OCI-LY3 (cell line): ENCODE measurements around the gene FTO.

Source experiments
- H2AFZ ChIP-seq: fragments of 200-600, 300-600 bp; shearing (Covaris generic); 2 replicates; pipeline ENCODE4 v1.6.0; 2014; ENCODE audit warnings: antibody characterized with exemption, low read depth, low read length
- H3K27ac ChIP-seq: fragments of 200-600, 300-600 bp; sonication (generic); 2 replicates; pipeline ENCODE4 v1.5.1; 2014; ENCODE audit warnings: mild to moderate bottlenecking, low read length, moderate library complexity, mixed read lengths
- H3K27me3 ChIP-seq: fragments of 200-600, 300-600 bp; sonication (generic); 2 replicates; pipeline ENCODE4 v1.6.1; 2014; ENCODE audit warnings: low read depth, low read length, mixed read lengths
- H3K36me3 ChIP-seq: fragments of 200-600, 300-600 bp; sonication (generic); replicated peaks from 2 replicates; pipeline ENCODE3; 2014; ENCODE audit warnings: low read depth, low read length, mixed read lengths
- H3K4me1 ChIP-seq: fragments of 300-600, 200-600 bp; sonication (generic); 2 replicates; pipeline ENCODE4 v1.6.1; 2014; ENCODE audit warnings: low read length, mixed read lengths
- H3K4me2 ChIP-seq: fragments of 200-600, 300-600 bp; sonication (generic); 2 replicates; pipeline ENCODE4 v1.6.1; 2014; ENCODE audit warnings: low read length, mixed read lengths
- H3K4me3 ChIP-seq: fragments of 300-600, 200-600 bp; sonication (generic); 2 replicates; pipeline ENCODE4 v1.5.1; 2014; ENCODE audit warnings: antibody characterized with exemption, mild to moderate bottlenecking, low read length, moderate library complexity
- H3K79me2 ChIP-seq: fragments of 300-600, 200-600 bp; shearing (Covaris generic); 2 replicates; pipeline ENCODE4 v1.6.1; 2014; ENCODE audit warnings: mild to moderate bottlenecking, low read length, mixed read lengths
- H3K9ac ChIP-seq: fragments of 300-600, 200-600 bp; shearing (Covaris generic); 2 replicates; pipeline ENCODE4 v1.6.0; 2014; ENCODE audit warnings: mild to moderate bottlenecking, low read length, moderate library complexity
- H3K9me3 ChIP-seq: fragments of 200-600, 300-600 bp; shearing (Covaris generic); 2 replicates; pipeline ENCODE4 v1.6.1; 2014; ENCODE audit warnings: low read length, mixed read lengths; ENCODE audit not compliant: insufficient read depth
- H4K20me1 ChIP-seq: fragments of 200-600, 300-600 bp; sonication (generic); 2 replicates; pipeline ENCODE4 v1.6.1; 2016; ENCODE audit warnings: low read length, mixed read lengths; ENCODE audit not compliant: insufficient read depth
- CTCF ChIP-seq: fragments of 200-600, 300-600 bp; sonication (generic); IDR thresholded peaks from 2 replicates; pipeline ENCODE4 v1.5.1; 2014; ENCODE audit warnings: antibody characterized with exemption, low read length, low read depth
- EZH2phosphoT487 ChIP-seq: fragments of 200-600 bp; shearing (Covaris generic); IDR thresholded peaks from 2 replicates; pipeline ENCODE4 v1.6.1; 2018; ENCODE audit warnings: antibody characterized with exemption, mixed run types, low read depth

The FTO gene

GRCh38 chr16:54030451-54030850, 326.5 kb downstream of the FTO start:
- H3K9me3 ChIP-seq = peaks cover 11% of the 10 kb centered on the region
- no peak overlapping the region for H3K4me2 ChIP-seq
- H3K4me3 ChIP-seq = no peak overlapping the region
- H3K27ac ChIP-seq = no peak overlapping the region
- no peaks in the 10 kb centered on the region for H3K79me2 ChIP-seq
- no peaks in the 10 kb centered on the region for H3K27me3 ChIP-seq
- no peaks in the 10 kb centered on the region for H4K20me1 ChIP-seq
- H3K36me3 ChIP-seq = peaks cover 3% of the 10 kb centered on the region
- no peaks in the 10 kb centered on the region for H3K4me1 ChIP-seq
- no peak overlapping the region for H2AFZ ChIP-seq
- TF ChIP-seq CTCF (no peak), EZH2phosphoT487 (no peak)
- no peak overlapping the region for H3K9ac ChIP-seq

GRCh38 chr16:54031107-54031760, 327.3 kb downstream of the FTO start:
- Histone ChIP-seq H3K4me2 (no peak overlapping the region), H3K36me3 (peaks cover 3% of the 10 kb centered on the region), H3K4me1 (no peaks in the 10 kb centered on the region), H3K79me2 (no peaks in the 10 kb centered on the region), H2AFZ (no peak overlapping the region), H3K27ac (no peak overlapping the region), H3K4me3 (no peak overlapping the region), H3K27me3 (no peaks in the 10 kb centered on the region), H3K9ac (no peak overlapping the region), H4K20me1 (no peaks in the 10 kb centered on the region), H3K9me3 (peaks cover 11% of the 10 kb centered on the region)
- TF ChIP-seq CTCF (no peak), EZH2phosphoT487 (no peak)

- H4K20me1 ChIP-seq = no peaks in the 10 kb centered on the region
- peaks cover 3% of the 10 kb centered on the region for H3K36me3 ChIP-seq
- H3K4me3 ChIP-seq = no peak overlapping the region
- H3K9me3 ChIP-seq = peaks cover 11% of the 10 kb centered on the region
- no peak overlapping the region for H3K4me2 ChIP-seq
- no peaks in the 10 kb centered on the region for H3K79me2 ChIP-seq
- TF ChIP-seq CTCF (no peak), EZH2phosphoT487 (no peak)
- H3K27me3 ChIP-seq = no peaks in the 10 kb centered on the region
- no peak overlapping the region for H2AFZ ChIP-seq
- H3K9ac ChIP-seq = no peak overlapping the region
- no peak overlapping the region for H3K27ac ChIP-seq
- no peaks in the 10 kb centered on the region for H3K4me1 ChIP-seq
These were observed 329.8 kb downstream of the FTO start for GRCh38 chr16:54033747-54034146.

- Histone ChIP-seq H3K4me1 (no peaks in the 10 kb centered on the region), H3K27me3 (no peaks in the 10 kb centered on the region), H3K4me3 (no peak overlapping the region), H2AFZ (no peak overlapping the region), H3K36me3 (peaks cover 7% of the 10 kb centered on the region), H3K27ac (no peak overlapping the region), H3K9ac (no peak overlapping the region), H3K79me2 (no peaks in the 10 kb centered on the region), H3K4me2 (no peak overlapping the region), H3K9me3 (peaks cover 11% of the 10 kb centered on the region), H4K20me1 (no peaks in the 10 kb centered on the region)
- no peak for TF ChIP-seq EZH2phosphoT487
- TF ChIP-seq CTCF = no peak
These were observed 330.7 kb downstream of the FTO start for GRCh38 chr16:54034684-54035083.
